Dedifferentiated amniotic fluid mesenchymal stem cell (primary cell): ENCODE data around the gene PRKCI.
"Not testable (repeated sequence)": the region's sequence is repeated elsewhere in the genome, so short reads cannot be mapped to it uniquely, and the experiment has no call there.

ENCODE experiments used
- DNase-seq: peaks from one replicate; pipeline ENCODE4 v3.0.0-alpha.2; 2016; ENCODE audit errors: extremely low spot score

PRKCI gene

GRCh38 chr3:170338690-170339340, 116.6 kb downstream of the PRKCI start:
- DNase-seq, result no peak

- not testable (repeated sequence) for DNase-seq
Measured at GRCh38 chr3:170342273-170342672, 120.0 kb downstream of the PRKCI start.

- not testable (repeated sequence) for DNase-seq
Measured at GRCh38 chr3:170343859-170344258, 121.6 kb downstream of the PRKCI start.

GRCh38 chr3:170344971-170345370, 122.7 kb downstream of the PRKCI start:
- no peak for DNase-seq

- peak; percentile 72 for DNase-seq
Measured at GRCh38 chr3:170346481-170347392, 124.5 kb downstream of the PRKCI start.

- DNase-seq, result no peak
Measured at GRCh38 chr3:170350515-170351413, 128.5 kb downstream of the PRKCI start.

GRCh38 chr3:170352936-170353335, 130.7 kb downstream of the PRKCI start:
- DNase-seq, result no peak

- no peak for DNase-seq
Measured at GRCh38 chr3:170353485-170353884, 131.3 kb downstream of the PRKCI start.

GRCh38 chr3:170354760-170355159, 132.5 kb downstream of the PRKCI start:
- no peak for DNase-seq
